ENCODE measurements around the gene CCNK.
A peak's percentile ranks its signal among the peaks of the same experiment; 100 is the strongest.

CCNK gene

GRCh38 chr14:99559286-99559990 lies 78.2 kb downstream of the CCNK start:
- no peak overlapping the region for H2BK12ac ChIP-seq (ENCODE audit: low read length)

GRCh38 chr14:99560403-99560802 lies 79.2 kb downstream of the CCNK start:
- Histone ChIP-seq H3K79me1 (ENCODE audit: low read depth, low read length) (peaks cover 12% of the 10 kb centered on the region), H3K14ac (ENCODE audit: low read length) (peak overlapping the region; percentile 84), H2BK12ac (ENCODE audit: low read length) (peak overlapping the region; percentile 4)

More at GRCh38 chr14:99559286-99559990, 78.2 kb downstream of the CCNK start:
- Histone ChIP-seq H2BK120ac (ENCODE audit: low read depth, low read length) (no peak overlapping the region), H2AFZ (ENCODE audit: low read length) (no peak overlapping the region), H3K4ac (ENCODE audit: low read length) (no peak overlapping the region), H3K18ac (ENCODE audit: low read length) (peak overlapping the region; percentile 44), H2AK5ac (ENCODE audit: low read depth, low read length) (peak overlapping the region; percentile 5), H4K91ac (ENCODE audit: low read depth, low read length, poor library complexity) (no peak overlapping the region), H3K4me3 (ENCODE audit: low read length in 2 of 2) (no peak overlapping the region), H3K79me1 (ENCODE audit: low read depth, low read length) (peaks cover 17% of the 10 kb centered on the region), H3K9ac (ENCODE audit: low read depth, low read length, poor library complexity) (no peak overlapping the region), H3K9me3 (replicated peaks in 1 of 2; ENCODE audit: control insufficient read depth in 2 of 2, insufficient read depth in 1 of 2, low read depth in 1 of 2, low read length in 2 of 2) (peaks cover 0 to 2% of the 10 kb centered on the region in 2 donors), H2BK5ac (ENCODE audit: low read length) (no peak overlapping the region), H3K14ac (ENCODE audit: low read length) (peak overlapping the region; percentile 5), H4K8ac (ENCODE audit: low read depth, low read length) (no peak overlapping the region), H3K27me3 (ENCODE audit: control insufficient read depth in 3 of 3, insufficient read depth in 3 of 3, low read depth in 1 of 3, low read length in 3 of 3) (no peaks in the 10 kb centered on the region), H2BK15ac (ENCODE audit: low read length) (no peak overlapping the region), H3K36me3 (replicated peaks in 1 of 2; ENCODE audit: control insufficient read depth in 2 of 2, insufficient read depth in 2 of 2, low read length in 2 of 2) (no peaks in the 10 kb centered on the region), H3K4me1 (ENCODE audit: control insufficient read depth in 2 of 2, insufficient read depth in 1 of 2, low read depth in 1 of 2, low read length in 2 of 2) (peaks cover 31 to 36% of the 10 kb centered on the region in 2 donors), H3K23ac (ENCODE audit: low read depth, low read length, poor library complexity) (peak overlapping the region; percentile 10), H3K4me2 (ENCODE audit: insufficient read depth, low read length, poor library complexity, severe bottlenecking) (no peak overlapping the region), H3K27ac (replicated peaks; ENCODE audit: low read length) (no peak overlapping the region)
- DNase-seq (ENCODE audit: low spot score): no peak
- WGBS, 2 donors (ENCODE audit: extremely low coverage in 2 of 2, insufficient read length in 2 of 2, insufficient replicate concordance in 1 of 2): no CpG with 5 or more reads among the region's 16 CpGs

GRCh38 chr14:99560922-99561683 lies 79.9 kb downstream of the CCNK start:
- no peaks in the 10 kb centered on the region for H3K36me3 ChIP-seq (replicated peaks in 1 of 2; ENCODE audit: control insufficient read depth in 2 of 2, insufficient read depth in 2 of 2, low read length in 2 of 2)
- H3K23ac ChIP-seq (ENCODE audit: low read depth, low read length, poor library complexity): no peak overlapping the region
- no peak overlapping the region for H4K8ac ChIP-seq (ENCODE audit: low read depth, low read length)
- H3K27me3 ChIP-seq (ENCODE audit: control insufficient read depth in 3 of 3, insufficient read depth in 3 of 3, low read depth in 1 of 3, low read length in 3 of 3): no peaks in the 10 kb centered on the region
- no peak overlapping the region for H3K4me3 ChIP-seq (ENCODE audit: low read length in 2 of 2)
- H3K14ac ChIP-seq (ENCODE audit: low read length): peak overlapping the region; percentile 84
- H2AFZ ChIP-seq (ENCODE audit: low read length): no peak overlapping the region
- no peak for DNase-seq (ENCODE audit: low spot score)
- H3K18ac ChIP-seq (ENCODE audit: low read length): peak overlapping the region; percentile 13
- H4K91ac ChIP-seq (ENCODE audit: low read depth, low read length, poor library complexity): peak overlapping the region; percentile 90
- peaks cover 12% of the 10 kb centered on the region for H3K79me1 ChIP-seq (ENCODE audit: low read depth, low read length)
- peaks cover 48 to 49% of the 10 kb centered on the region in 2 donors for H3K4me1 ChIP-seq (ENCODE audit: control insufficient read depth in 2 of 2, insufficient read depth in 1 of 2, low read depth in 1 of 2, low read length in 2 of 2)
- H3K9ac ChIP-seq (ENCODE audit: low read depth, low read length, poor library complexity): peak overlapping the region; percentile 45
- H3K27ac ChIP-seq (replicated peaks; ENCODE audit: low read length): no peak overlapping the region
- H2AK5ac ChIP-seq (ENCODE audit: low read depth, low read length): peak overlapping the region; percentile 5
- peaks cover 0 to 2% of the 10 kb centered on the region in 2 donors for H3K9me3 ChIP-seq (replicated peaks in 1 of 2; ENCODE audit: control insufficient read depth in 2 of 2, insufficient read depth in 1 of 2, low read depth in 1 of 2, low read length in 2 of 2)
- WGBS, 2 donors (ENCODE audit: extremely low coverage in 2 of 2, insufficient read length in 2 of 2, insufficient replicate concordance in 1 of 2): no CpG with 5 or more reads among the region's 15 CpGs
- no peak overlapping the region for H3K4me2 ChIP-seq (ENCODE audit: insufficient read depth, low read length, poor library complexity, severe bottlenecking)
- peak overlapping the region; percentile 82 for H2BK120ac ChIP-seq (ENCODE audit: low read depth, low read length)
- H2BK5ac ChIP-seq (ENCODE audit: low read length): peak overlapping the region; percentile 78
- peak overlapping the region; percentile 8 for H2BK12ac ChIP-seq (ENCODE audit: low read length)
- H2BK15ac ChIP-seq (ENCODE audit: low read length): peak overlapping the region; percentile 6
- peak overlapping the region; percentile 30 for H3K4ac ChIP-seq (ENCODE audit: low read length)

More at GRCh38 chr14:99560403-99560802, 79.2 kb downstream of the CCNK start:
- DNase-seq (ENCODE audit: low spot score): no peak
- H2AFZ ChIP-seq (ENCODE audit: low read length): no peak overlapping the region
- H3K27ac ChIP-seq (replicated peaks; ENCODE audit: low read length): no peak overlapping the region
- H4K91ac ChIP-seq (ENCODE audit: low read depth, low read length, poor library complexity): peak overlapping the region; percentile 3
- peaks cover 41 to 44% of the 10 kb centered on the region in 2 donors for H3K4me1 ChIP-seq (ENCODE audit: control insufficient read depth in 2 of 2, insufficient read depth in 1 of 2, low read depth in 1 of 2, low read length in 2 of 2)
- H3K18ac ChIP-seq (ENCODE audit: low read length): peak overlapping the region; percentile 85
- H4K8ac ChIP-seq (ENCODE audit: low read depth, low read length): no peak overlapping the region
- no peaks in the 10 kb centered on the region for H3K27me3 ChIP-seq (ENCODE audit: control insufficient read depth in 3 of 3, insufficient read depth in 3 of 3, low read depth in 1 of 3, low read length in 3 of 3)
- H3K4ac ChIP-seq (ENCODE audit: low read length): no peak overlapping the region
- H2BK5ac ChIP-seq (ENCODE audit: low read length): peak overlapping the region; percentile 78
- H3K23ac ChIP-seq (ENCODE audit: low read depth, low read length, poor library complexity): no peak overlapping the region
- peak overlapping the region; percentile 24 for H3K9ac ChIP-seq (ENCODE audit: low read depth, low read length, poor library complexity)
- no peak overlapping the region for H3K4me3 ChIP-seq (ENCODE audit: low read length in 2 of 2)
- no peak overlapping the region for H3K4me2 ChIP-seq (ENCODE audit: insufficient read depth, low read length, poor library complexity, severe bottlenecking)
- peaks cover 0 to 2% of the 10 kb centered on the region in 2 donors for H3K9me3 ChIP-seq (replicated peaks in 1 of 2; ENCODE audit: control insufficient read depth in 2 of 2, insufficient read depth in 1 of 2, low read depth in 1 of 2, low read length in 2 of 2)
- no peak overlapping the region for H2BK120ac ChIP-seq (ENCODE audit: low read depth, low read length)
- no peaks in the 10 kb centered on the region for H3K36me3 ChIP-seq (replicated peaks in 1 of 2; ENCODE audit: control insufficient read depth in 2 of 2, insufficient read depth in 2 of 2, low read length in 2 of 2)
- no CpG with 5 or more reads among the region's 13 CpGs for WGBS, 2 donors (ENCODE audit: extremely low coverage in 2 of 2, insufficient read length in 2 of 2, insufficient replicate concordance in 1 of 2)
- peak overlapping the region; percentile 38 for H2BK15ac ChIP-seq (ENCODE audit: low read length)
- H2AK5ac ChIP-seq (ENCODE audit: low read depth, low read length): peak overlapping the region; percentile 5

- no CpG with 5 or more reads among the region's 10 CpGs for WGBS, 2 donors (ENCODE audit: extremely low coverage in 2 of 2, insufficient read length in 2 of 2, insufficient replicate concordance in 1 of 2)
- Histone ChIP-seq H3K23ac (ENCODE audit: low read depth, low read length, poor library complexity) (no peak overlapping the region), H2AK5ac (ENCODE audit: low read depth, low read length) (peak overlapping the region; percentile 5), H4K8ac (ENCODE audit: low read depth, low read length) (no peak overlapping the region), H3K18ac (ENCODE audit: low read length) (peak overlapping the region; percentile 13), H3K27me3 (ENCODE audit: control insufficient read depth in 3 of 3, insufficient read depth in 3 of 3, low read depth in 1 of 3, low read length in 3 of 3) (no peaks in the 10 kb centered on the region), H3K4ac (ENCODE audit: low read length) (peak overlapping the region; percentile 30), H3K4me3 (ENCODE audit: low read length in 2 of 2) (no peak overlapping the region), H2BK120ac (ENCODE audit: low read depth, low read length) (peak overlapping the region; percentile 82), H3K4me2 (ENCODE audit: insufficient read depth, low read length, poor library complexity, severe bottlenecking) (no peak overlapping the region), H4K91ac (ENCODE audit: low read depth, low read length, poor library complexity) (no peak overlapping the region), H3K14ac (ENCODE audit: low read length) (peak overlapping the region; percentile 11), H3K36me3 (replicated peaks in 1 of 2; ENCODE audit: control insufficient read depth in 2 of 2, insufficient read depth in 2 of 2, low read length in 2 of 2) (no peaks in the 10 kb centered on the region), H2BK5ac (ENCODE audit: low read length) (peak overlapping the region; percentile 78), H2AFZ (ENCODE audit: low read length) (no peak overlapping the region), H3K79me1 (ENCODE audit: low read depth, low read length) (peaks cover 12% of the 10 kb centered on the region), H3K4me1 (ENCODE audit: control insufficient read depth in 2 of 2, insufficient read depth in 1 of 2, low read depth in 1 of 2, low read length in 2 of 2) (peaks cover 49 to 55% of the 10 kb centered on the region in 2 donors), H3K27ac (replicated peaks; ENCODE audit: low read length) (no peak overlapping the region), H3K9me3 (replicated peaks in 1 of 2; ENCODE audit: control insufficient read depth in 2 of 2, insufficient read depth in 1 of 2, low read depth in 1 of 2, low read length in 2 of 2) (peaks cover 0 to 2% of the 10 kb centered on the region in 2 donors), H2BK15ac (ENCODE audit: low read length) (peak overlapping the region; percentile 6), H2BK12ac (ENCODE audit: low read length) (peak overlapping the region; percentile 8), H3K9ac (ENCODE audit: low read depth, low read length, poor library complexity) (no peak overlapping the region)
- DNase-seq (ENCODE audit: low spot score): no peak
Measured at GRCh38 chr14:99561864-99562263, 80.7 kb downstream of the CCNK start.

Data from neuronal stem cell (in vitro differentiated cells).